GM21423 (cell line): Measurements from ENCODE around the gene GTF3C5.
"Not testable (repeated sequence)": the region's sequence is repeated elsewhere in the genome, so short reads cannot be mapped to it uniquely, and the experiment has no call there.

ENCODE experiments used
- ATAC-seq: cut with Tn5 transposase; IDR thresholded peaks from one replicate; pipeline ENCODE4 v1.9.1; 2021; ENCODE audit warnings: mild to moderate bottlenecking, moderate library complexity; ENCODE audit not compliant: unreplicated experiment

The GTF3C5 gene

GRCh38 chr9:133027134-133027533 lies 3.7 kb upstream of the GTF3C5 start:
- ATAC-seq = no peak

GRCh38 chr9:133028221-133028620 lies 2.6 kb upstream of the GTF3C5 start:
- no peak for ATAC-seq

GRCh38 chr9:133029994-133030316 lies 842 bp upstream of the GTF3C5 start:
- ATAC-seq = no peak

GRCh38 chr9:133031130-133031422 lies 279 bp downstream of the GTF3C5 start:
- ATAC-seq = no peak

- no peak for ATAC-seq
Measured at GRCh38 chr9:133031496-133031911, 707 bp downstream of the GTF3C5 start.

GRCh38 chr9:133032171-133032570 lies 1.4 kb downstream of the GTF3C5 start:
- ATAC-seq = no peak

- no peak for ATAC-seq
Measured at GRCh38 chr9:133035669-133036068, 4.9 kb downstream of the GTF3C5 start.

GRCh38 chr9:133037775-133038515 lies 7.1 kb downstream of the GTF3C5 start:
- no peak for ATAC-seq

GRCh38 chr9:133040892-133041479 lies 10.2 kb downstream of the GTF3C5 start:
- ATAC-seq = not testable (repeated sequence)

GRCh38 chr9:133041958-133042357 lies 11.2 kb downstream of the GTF3C5 start:
- no peak for ATAC-seq

GRCh38 chr9:133042676-133043075 lies 11.9 kb downstream of the GTF3C5 start:
- no peak for ATAC-seq

- no peak for ATAC-seq
Measured at GRCh38 chr9:133043449-133044035, 12.7 kb downstream of the GTF3C5 start.

- no peak for ATAC-seq
Measured at GRCh38 chr9:133044125-133044524, 13.3 kb downstream of the GTF3C5 start.

GRCh38 chr9:133044661-133045060 lies 13.9 kb downstream of the GTF3C5 start:
- ATAC-seq = no peak

- ATAC-seq = no peak
Measured at GRCh38 chr9:133045132-133045531, 14.3 kb downstream of the GTF3C5 start.

- ATAC-seq = no peak
Measured at GRCh38 chr9:133046196-133046899, 15.6 kb downstream of the GTF3C5 start.

GRCh38 chr9:133046900-133047295 lies 16.1 kb downstream of the GTF3C5 start:
- ATAC-seq = no peak

GRCh38 chr9:133048595-133048994 lies 17.8 kb downstream of the GTF3C5 start:
- no peak for ATAC-seq

- ATAC-seq = no peak
Measured at GRCh38 chr9:133049043-133049442, 18.2 kb downstream of the GTF3C5 start.

GRCh38 chr9:133050142-133050541 lies 19.3 kb downstream of the GTF3C5 start:
- ATAC-seq = no peak

- ATAC-seq = no peak
Measured at GRCh38 chr9:133050781-133051180, 20.0 kb downstream of the GTF3C5 start.

GRCh38 chr9:133051281-133051900 lies 20.6 kb downstream of the GTF3C5 start:
- ATAC-seq = no peak
